ENCODE results near the gene PHF10.

The PHF10 gene

DNA sequence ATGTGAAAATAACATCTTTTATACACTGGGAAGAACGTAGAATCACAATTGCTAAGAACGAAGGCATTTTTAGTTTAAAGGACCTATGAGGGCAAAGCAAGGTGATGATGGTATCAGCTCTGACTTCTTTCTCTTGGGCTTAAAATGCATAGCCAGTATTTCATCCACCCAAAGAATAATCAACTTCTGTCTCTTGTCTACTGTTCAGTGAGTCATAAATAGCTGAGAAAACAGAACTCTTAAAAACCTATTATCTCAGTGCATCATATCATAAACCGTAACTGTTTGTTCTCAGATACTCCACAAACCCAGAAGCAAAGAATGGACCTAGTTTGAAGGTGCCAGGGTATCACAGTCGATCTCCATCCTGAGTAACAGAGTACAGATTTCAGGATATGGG lies 5.2 kb downstream of the PHF10 start:
- TF ChIP-seq RAD21 (IDR thresholded peaks at IDR 0.05; ENCODE audit: low read depth): no peak
- no peak for TF ChIP-seq TCF12 (IDR thresholded peaks at IDR 0.05; ENCODE audit: low read depth)
- TF ChIP-seq CREB1 (IDR thresholded peaks at IDR 0.05; ENCODE audit: low read depth): no peak
- TF ChIP-seq CEBPB (IDR thresholded peaks at IDR 0.05): no peak
- no peak for TF ChIP-seq TAF1 (IDR thresholded peaks at IDR 0.05; ENCODE audit: low read depth)
- no peak for TF ChIP-seq EP300 (IDR thresholded peaks at IDR 0.05; ENCODE audit: borderline replicate concordance)
- TF ChIP-seq ZBTB7A (IDR thresholded peaks at IDR 0.05; ENCODE audit: low read depth): no peak
- no peak for TF ChIP-seq TEAD4 (IDR thresholded peaks at IDR 0.05)
- no peak for TF ChIP-seq YY1 (IDR thresholded peaks at IDR 0.05; ENCODE audit: low read depth)
- no peak for TF ChIP-seq EGR1 (IDR thresholded peaks at IDR 0.05)
- TF ChIP-seq NFIC (IDR thresholded peaks at IDR 0.05): no peak
- TF ChIP-seq, protein P1, sequence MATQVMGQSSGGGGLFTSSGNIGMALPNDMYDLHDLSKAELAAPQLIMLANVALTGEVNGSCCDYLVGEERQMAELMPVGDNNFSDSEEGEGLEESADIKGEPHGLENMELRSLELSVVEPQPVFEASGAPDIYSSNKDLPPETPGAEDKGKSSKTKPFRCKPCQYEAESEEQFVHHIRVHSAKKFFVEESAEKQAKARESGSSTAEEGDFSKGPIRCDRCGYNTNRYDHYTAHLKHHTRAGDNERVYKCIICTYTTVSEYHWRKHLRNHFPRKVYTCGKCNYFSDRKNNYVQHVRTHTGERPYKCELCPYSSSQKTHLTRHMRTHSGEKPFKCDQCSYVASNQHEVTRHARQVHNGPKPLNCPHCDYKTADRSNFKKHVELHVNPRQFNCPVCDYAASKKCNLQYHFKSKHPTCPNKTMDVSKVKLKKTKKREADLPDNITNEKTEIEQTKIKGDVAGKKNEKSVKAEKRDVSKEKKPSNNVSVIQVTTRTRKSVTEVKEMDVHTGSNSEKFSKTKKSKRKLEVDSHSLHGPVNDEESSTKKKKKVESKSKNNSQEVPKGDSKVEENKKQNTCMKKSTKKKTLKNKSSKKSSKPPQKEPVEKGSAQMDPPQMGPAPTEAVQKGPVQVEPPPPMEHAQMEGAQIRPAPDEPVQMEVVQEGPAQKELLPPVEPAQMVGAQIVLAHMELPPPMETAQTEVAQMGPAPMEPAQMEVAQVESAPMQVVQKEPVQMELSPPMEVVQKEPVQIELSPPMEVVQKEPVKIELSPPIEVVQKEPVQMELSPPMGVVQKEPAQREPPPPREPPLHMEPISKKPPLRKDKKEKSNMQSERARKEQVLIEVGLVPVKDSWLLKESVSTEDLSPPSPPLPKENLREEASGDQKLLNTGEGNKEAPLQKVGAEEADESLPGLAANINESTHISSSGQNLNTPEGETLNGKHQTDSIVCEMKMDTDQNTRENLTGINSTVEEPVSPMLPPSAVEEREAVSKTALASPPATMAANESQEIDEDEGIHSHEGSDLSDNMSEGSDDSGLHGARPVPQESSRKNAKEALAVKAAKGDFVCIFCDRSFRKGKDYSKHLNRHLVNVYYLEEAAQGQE (IDR thresholded peaks at IDR 0.05; ENCODE audit: low read depth): no peak

DNA sequence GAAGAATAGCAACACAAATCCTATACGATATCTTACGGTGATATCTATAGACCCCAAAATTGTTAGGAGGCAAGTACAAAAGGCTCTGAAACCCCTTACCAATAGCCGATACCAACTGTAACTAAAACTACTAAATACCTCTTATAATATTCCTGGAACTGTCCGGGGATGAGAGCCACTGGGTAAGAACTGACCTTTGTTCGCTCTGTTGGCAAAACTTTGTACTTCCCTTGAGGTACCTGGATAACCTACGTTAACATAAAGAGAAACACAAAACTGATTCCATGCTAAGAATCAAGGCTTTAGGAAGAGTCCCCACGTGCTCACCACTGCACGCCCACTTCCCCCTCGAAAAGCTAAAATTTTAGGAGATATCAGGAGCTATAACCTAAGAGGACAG lies 9.7 kb downstream of the PHF10 start:
- TF ChIP-seq TEAD4 (IDR thresholded peaks at IDR 0.05) (no peak), NFIC (IDR thresholded peaks at IDR 0.05) (no peak), TAF1 (IDR thresholded peaks at IDR 0.05; ENCODE audit: low read depth) (no peak), EGR1 (IDR thresholded peaks at IDR 0.05) (no peak), RAD21 (IDR thresholded peaks at IDR 0.05; ENCODE audit: low read depth) (no peak), YY1 (IDR thresholded peaks at IDR 0.05; ENCODE audit: low read depth) (no peak), CREB1 (IDR thresholded peaks at IDR 0.05; ENCODE audit: low read depth) (no peak), TCF12 (IDR thresholded peaks at IDR 0.05; ENCODE audit: low read depth) (no peak)
- TF ChIP-seq, protein P2, sequence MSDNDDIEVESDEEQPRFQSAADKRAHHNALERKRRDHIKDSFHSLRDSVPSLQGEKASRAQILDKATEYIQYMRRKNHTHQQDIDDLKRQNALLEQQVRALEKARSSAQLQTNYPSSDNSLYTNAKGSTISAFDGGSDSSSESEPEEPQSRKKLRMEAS (IDR thresholded peaks at IDR 0.05): no peak
- TF ChIP-seq, protein P3, sequence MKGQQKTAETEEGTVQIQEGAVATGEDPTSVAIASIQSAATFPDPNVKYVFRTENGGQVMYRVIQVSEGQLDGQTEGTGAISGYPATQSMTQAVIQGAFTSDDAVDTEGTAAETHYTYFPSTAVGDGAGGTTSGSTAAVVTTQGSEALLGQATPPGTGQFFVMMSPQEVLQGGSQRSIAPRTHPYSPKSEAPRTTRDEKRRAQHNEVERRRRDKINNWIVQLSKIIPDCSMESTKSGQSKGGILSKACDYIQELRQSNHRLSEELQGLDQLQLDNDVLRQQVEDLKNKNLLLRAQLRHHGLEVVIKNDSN (IDR thresholded peaks at IDR 0.05): no peak

DNA sequence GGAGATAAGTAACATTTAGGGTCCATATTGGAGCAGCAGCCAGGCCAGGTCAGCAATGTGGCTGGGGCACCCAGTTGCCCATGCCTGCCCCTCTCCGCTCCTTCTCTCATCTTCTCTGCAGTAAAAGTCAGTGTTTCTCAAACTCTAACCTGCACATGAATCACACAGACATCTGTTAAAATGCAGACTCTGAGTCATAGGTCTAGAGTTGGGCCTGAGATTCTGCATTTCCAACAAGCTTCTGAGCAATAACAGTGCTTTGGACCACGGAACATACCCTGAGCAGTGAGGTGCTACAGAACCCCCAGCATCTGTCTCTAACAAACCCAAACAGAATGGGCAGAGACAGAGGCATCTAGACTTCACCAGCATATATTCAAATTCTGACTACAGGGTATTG lies 10.1 kb downstream of the PHF10 start:
- TF ChIP-seq, protein P1 (IDR thresholded peaks at IDR 0.05; ENCODE audit: low read depth): no peak
- TF ChIP-seq TEAD4 (IDR thresholded peaks at IDR 0.05): no peak

DNA sequence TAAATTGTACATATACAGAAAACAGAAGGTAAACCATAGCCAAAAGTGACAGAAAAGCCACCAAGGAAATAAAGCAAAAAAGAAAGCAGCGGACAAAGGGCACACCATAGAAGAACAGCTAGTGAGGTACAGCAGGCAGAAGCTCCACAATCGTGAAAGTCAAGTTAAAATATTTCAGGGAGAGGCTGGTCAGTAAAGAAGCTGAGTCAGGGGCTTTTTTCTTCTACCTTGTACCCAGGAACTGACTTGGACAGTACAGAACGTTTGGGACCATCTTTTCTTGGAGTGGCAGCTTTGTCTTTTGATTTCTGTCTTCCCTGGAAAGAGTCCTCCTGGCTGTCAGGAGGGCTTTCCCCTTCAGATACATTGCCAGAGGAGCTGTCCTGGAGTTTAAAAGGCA lies 14.3 kb downstream of the PHF10 start:
- TF ChIP-seq, protein P3 (IDR thresholded peaks at IDR 0.05): no peak

DNA sequence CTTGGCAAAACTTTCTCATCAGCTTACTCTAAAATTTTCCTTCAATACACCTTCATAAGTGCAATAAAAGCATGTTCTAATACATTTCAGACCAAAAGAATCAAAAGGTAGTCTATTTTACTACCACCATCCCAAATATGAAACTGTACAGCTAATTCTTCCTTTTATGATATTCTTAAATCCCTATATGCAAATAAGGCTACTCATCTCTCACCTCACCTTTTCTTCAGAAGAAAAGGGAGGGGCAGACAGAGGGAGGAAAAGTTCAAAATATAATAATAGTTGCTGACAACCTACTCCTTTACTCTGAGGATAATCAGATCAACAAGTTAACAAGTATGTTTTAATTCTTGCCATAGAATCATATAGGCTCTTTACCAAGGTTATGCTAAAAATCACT lies 15.0 kb downstream of the PHF10 start:
- TF ChIP-seq, protein P1 (IDR thresholded peaks at IDR 0.05; ENCODE audit: low read depth): no peak
- TF ChIP-seq TCF12 (IDR thresholded peaks at IDR 0.05; ENCODE audit: low read depth) (no peak), YY1 (IDR thresholded peaks at IDR 0.05; ENCODE audit: low read depth) (no peak), TEAD4 (IDR thresholded peaks at IDR 0.05) (no peak), NFIC (IDR thresholded peaks at IDR 0.05) (no peak), EP300 (IDR thresholded peaks at IDR 0.05; ENCODE audit: borderline replicate concordance) (no peak), FOXM1 (IDR thresholded peaks at IDR 0.05; ENCODE audit: borderline replicate concordance, low read depth) (no peak), CEBPB (IDR thresholded peaks at IDR 0.05) (no peak), TAF1 (IDR thresholded peaks at IDR 0.05; ENCODE audit: low read depth) (no peak), EGR1 (IDR thresholded peaks at IDR 0.05) (no peak), RAD21 (IDR thresholded peaks at IDR 0.05; ENCODE audit: low read depth) (no peak), ZBTB7A (IDR thresholded peaks at IDR 0.05; ENCODE audit: low read depth) (no peak), CREB1 (IDR thresholded peaks at IDR 0.05; ENCODE audit: low read depth) (no peak)
- TF ChIP-seq, protein P2 (IDR thresholded peaks at IDR 0.05): no peak
- TF ChIP-seq, protein P3 (IDR thresholded peaks at IDR 0.05): no peak
